Tibial nerve (tissue), 4 donors: ENCODE data around the gene NTRK3. TPM values are rescaled to one million over a fixed set of nuclear protein-coding genes. Genes with fewer than 3 reads are reported as not detected.

Experiments used
- DNase-seq, 2 donors: peaks; one replicate each; pipeline ENCODE4 v3.0.0-alpha.2; 2019; ENCODE audit warnings: low spot score in 2 of 2
- H3K27ac ChIP-seq, 4 donors: fragments of 200-600 bp; sonication (generic) in 3 of 4; one replicate each; pipeline ENCODE4 v1.5.1; 2017 to 2019; ENCODE audit warnings: mild to moderate bottlenecking in 1 of 4
- H3K27me3 ChIP-seq, 2 donors: fragments of 200-600 bp; sonication (generic) in 1 of 2; one replicate each; pipeline versions ENCODE4 v1.5.1 to v1.6.0; 2017 to 2019
- H3K36me3 ChIP-seq, 3 donors: fragments of 200-600 bp; sonication (generic); one replicate each; pipeline ENCODE4 v1.5.1; 2018 to 2019
- H3K4me1 ChIP-seq, 4 donors: fragments of 200-600 bp; sonication (generic) in 3 of 4; one replicate each; pipeline ENCODE4 v1.5.1; 2017 to 2019
- H3K4me3 ChIP-seq, 4 donors: fragments of 200-600 bp; sonication (generic) in 3 of 4; one replicate each; pipeline ENCODE4 v1.5.1; 2017 to 2019; ENCODE audit warnings: mild to moderate bottlenecking in 1 of 4, moderate library complexity in 1 of 4
- H3K9me3 ChIP-seq, 4 donors: fragments of 200-600 bp; sonication (generic) in 3 of 4; one replicate each; pipeline ENCODE4 v1.5.1; 2017 to 2019
- EP300 ChIP-seq, 2 donors: sonication (generic); formaldehyde crosslinking; IDR thresholded peaks; one replicate each; pipeline ENCODE4 v1.6.1; 2017; ENCODE audit warnings: antibody characterized with exemption in 2 of 2, mild to moderate bottlenecking in 1 of 2
- POLR2A ChIP-seq, 2 donors: fragments of 450-650 bp; IDR thresholded peaks; one replicate each; pipeline ENCODE4 v1.6.1; 2017; ENCODE audit warnings: antibody characterized with exemption in 2 of 2, mild to moderate bottlenecking in 2 of 2, moderate library complexity in 2 of 2
- WGBS, 2 donors: methylation state at CpG; one replicate each; pipeline ENCODE4 v1.1.5; 2018; 5-methylcytosine and 5-hydroxymethylcytosine counted together
- total RNA-seq, 4 donors: library from RNA; depleted of rRNA; stranded (reverse); fragments of >200 nt; gene quantifications; one replicate each; pipeline ENCODE4 v1.1.0, GENCODE V29; 2016
- TF ChIP-seq, protein P1 (sequence below), 5 experiments: fragments of 200-600 bp in 3 of 5; fragments of 450-650 bp in 2 of 5; sonication (generic) in 3 of 5; IDR thresholded peaks; one replicate each; pipeline ENCODE4 v1.5.1; 2016 to 2019; ENCODE audit warnings: antibody characterized with exemption in 5 of 5, mild to moderate bottlenecking in 3 of 5, moderate library complexity in 2 of 5

The NTRK3 gene
- total RNA-seq, 4 donors from 2014 or later: 53.4 to 85.9 (median 83.6) TPM

DNA sequence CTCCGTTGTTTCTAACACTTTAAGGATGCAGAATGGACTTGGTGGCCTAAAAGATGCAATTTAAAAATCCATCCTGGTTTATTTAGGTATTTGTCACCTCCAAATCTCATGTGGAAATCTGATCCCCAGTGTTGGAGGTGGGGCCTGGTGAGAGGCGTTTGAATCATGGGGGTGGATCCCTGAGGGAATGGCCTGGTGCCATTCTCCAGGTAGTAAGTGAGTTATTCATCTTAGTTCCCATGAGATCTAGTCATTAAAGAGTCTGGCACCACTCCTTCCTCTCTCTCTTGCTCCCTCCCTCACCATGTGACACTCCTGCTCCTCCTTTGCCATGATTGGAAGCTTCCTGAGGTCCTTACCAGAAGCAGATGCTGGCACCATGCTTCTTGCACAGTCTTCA, 339.1 kb downstream of the NTRK3 start:
- WGBS, 2 donors: 73 to 79% methylated on average over 2 of the region's 2 CpGs

DNA sequence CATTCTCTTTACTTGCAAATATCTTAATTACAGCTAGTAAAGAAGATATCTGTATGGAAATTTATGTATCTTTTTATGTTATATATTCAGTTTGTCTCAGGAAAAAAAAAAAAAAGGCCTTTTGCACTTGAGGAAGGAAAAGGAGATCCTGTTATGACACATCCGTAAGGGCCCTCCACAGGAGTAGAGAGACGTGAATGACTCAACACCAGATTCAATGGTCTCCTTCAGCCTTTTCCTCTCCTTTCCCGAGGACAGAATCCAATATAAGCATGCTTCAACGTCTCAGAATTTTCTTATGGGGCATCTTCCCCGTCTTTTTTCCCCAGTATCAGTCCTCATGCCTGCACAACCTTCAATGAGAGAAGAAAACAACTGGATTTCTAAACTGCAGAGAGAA, 340.3 kb downstream of the NTRK3 start:
- no peaks in the 10 kb centered on the region for H3K36me3 ChIP-seq
- H3K9me3 ChIP-seq: no peaks in the 10 kb centered on the region
- 76 to 81% methylated on average over 5 of the region's 5 CpGs for WGBS, 2 donors
- H3K4me1 ChIP-seq: no peaks in the 10 kb centered on the region
- H3K4me3 ChIP-seq: no peak overlapping the region
- H3K27ac ChIP-seq: no peak overlapping the region
- TF ChIP-seq, protein P1, sequence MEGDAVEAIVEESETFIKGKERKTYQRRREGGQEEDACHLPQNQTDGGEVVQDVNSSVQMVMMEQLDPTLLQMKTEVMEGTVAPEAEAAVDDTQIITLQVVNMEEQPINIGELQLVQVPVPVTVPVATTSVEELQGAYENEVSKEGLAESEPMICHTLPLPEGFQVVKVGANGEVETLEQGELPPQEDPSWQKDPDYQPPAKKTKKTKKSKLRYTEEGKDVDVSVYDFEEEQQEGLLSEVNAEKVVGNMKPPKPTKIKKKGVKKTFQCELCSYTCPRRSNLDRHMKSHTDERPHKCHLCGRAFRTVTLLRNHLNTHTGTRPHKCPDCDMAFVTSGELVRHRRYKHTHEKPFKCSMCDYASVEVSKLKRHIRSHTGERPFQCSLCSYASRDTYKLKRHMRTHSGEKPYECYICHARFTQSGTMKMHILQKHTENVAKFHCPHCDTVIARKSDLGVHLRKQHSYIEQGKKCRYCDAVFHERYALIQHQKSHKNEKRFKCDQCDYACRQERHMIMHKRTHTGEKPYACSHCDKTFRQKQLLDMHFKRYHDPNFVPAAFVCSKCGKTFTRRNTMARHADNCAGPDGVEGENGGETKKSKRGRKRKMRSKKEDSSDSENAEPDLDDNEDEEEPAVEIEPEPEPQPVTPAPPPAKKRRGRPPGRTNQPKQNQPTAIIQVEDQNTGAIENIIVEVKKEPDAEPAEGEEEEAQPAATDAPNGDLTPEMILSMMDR (IDR thresholded peaks at IDR 0.05): no peak
- no peak for TF ChIP-seq POLR2A (IDR thresholded peaks at IDR 0.05)
- TF ChIP-seq EP300 (IDR thresholded peaks at IDR 0.05): no peak
- no peaks in the 10 kb centered on the region for H3K27me3 ChIP-seq
- no peak for DNase-seq

More for the DNA sequence above, 339.1 kb downstream of the NTRK3 start:
- Histone ChIP-seq H3K4me3 (no peak overlapping the region), H3K27me3 (no peaks in the 10 kb centered on the region), H3K27ac (no peak overlapping the region), H3K9me3 (no peaks in the 10 kb centered on the region), H3K36me3 (no peaks in the 10 kb centered on the region), H3K4me1 (no peaks in the 10 kb centered on the region)
- no peak for TF ChIP-seq POLR2A (IDR thresholded peaks at IDR 0.05)
- no peak for TF ChIP-seq EP300 (IDR thresholded peaks at IDR 0.05)
- TF ChIP-seq, protein P1 (IDR thresholded peaks at IDR 0.05): no peak
- no peak for DNase-seq

DNA sequence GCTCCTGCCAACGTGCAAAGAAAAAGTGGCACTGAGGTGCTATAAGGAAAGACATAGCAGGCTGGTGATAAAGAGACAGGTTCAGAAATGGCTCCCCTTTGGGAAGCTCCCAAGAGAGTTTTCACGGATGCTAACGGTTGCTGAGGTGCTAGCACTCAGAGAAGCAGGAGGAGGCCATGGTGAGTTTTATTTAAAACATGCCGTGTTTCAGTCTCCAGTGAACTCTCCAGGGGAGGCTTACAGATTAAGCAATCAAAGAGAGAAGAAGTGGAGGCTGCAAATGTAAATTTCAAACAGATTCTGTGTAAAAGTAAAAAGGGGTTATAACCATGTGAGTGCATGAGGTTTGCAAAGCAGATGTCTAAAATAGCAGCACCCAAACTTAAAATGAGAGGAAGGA, 346.2 kb downstream of the NTRK3 start:
- 72% methylated on average over 4 of the region's 4 CpGs for WGBS, 2 donors
- no peak for DNase-seq

DNA sequence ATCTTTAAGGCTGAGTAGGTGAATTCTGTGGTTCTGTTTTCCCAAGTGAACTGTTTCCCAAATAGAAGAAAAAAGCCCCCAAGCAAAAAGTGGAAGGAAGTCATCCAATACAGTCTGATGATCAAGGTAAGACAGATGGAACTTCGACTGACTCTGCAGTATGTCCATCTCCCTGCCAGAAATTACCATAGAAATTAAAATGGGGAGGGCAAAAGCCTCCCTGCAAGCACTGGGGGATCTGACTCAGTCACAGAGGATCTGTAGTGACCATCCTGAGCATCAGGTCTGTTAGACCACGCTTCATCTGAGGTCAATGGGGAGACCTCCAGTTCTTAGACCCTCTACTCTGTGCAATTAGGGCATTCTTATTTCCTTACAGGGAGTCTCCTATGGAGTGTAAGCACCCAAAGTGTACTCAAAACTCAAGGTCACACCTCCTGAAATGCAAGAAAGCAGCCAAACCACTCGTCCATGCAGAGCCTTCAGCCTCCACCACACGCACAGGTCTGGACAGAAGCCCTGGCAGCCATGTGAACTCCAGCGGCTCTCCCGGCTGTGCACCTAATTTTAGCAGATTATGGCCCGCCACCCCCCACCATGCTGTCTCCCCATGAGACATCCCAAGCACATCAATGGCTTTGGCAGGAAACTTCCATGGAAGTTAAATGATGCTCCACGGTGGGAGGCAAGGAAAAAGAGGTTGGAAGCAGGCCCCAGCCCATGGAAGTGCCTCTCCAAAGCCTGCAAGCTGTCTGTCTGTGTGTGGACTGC, 348.7 kb downstream of the NTRK3 start:
- 77 to 81% methylated on average over 8 of the region's 8 CpGs for WGBS, 2 donors
- Histone ChIP-seq H3K36me3 (no peaks in the 10 kb centered on the region), H3K4me3 (no peak overlapping the region), H3K4me1 (no peaks in the 10 kb centered on the region), H3K27me3 (no peaks in the 10 kb centered on the region), H3K27ac (no peak overlapping the region), H3K9me3 (no peaks in the 10 kb centered on the region)
- no peak for DNase-seq
- TF ChIP-seq, protein P1 (IDR thresholded peaks at IDR 0.05): no peak
- TF ChIP-seq EP300 (IDR thresholded peaks at IDR 0.05) (no peak), POLR2A (IDR thresholded peaks at IDR 0.05) (no peak)

More for the DNA sequence above, 346.2 kb downstream of the NTRK3 start:
- Histone ChIP-seq H3K27me3 (no peaks in the 10 kb centered on the region), H3K4me1 (no peaks in the 10 kb centered on the region), H3K4me3 (no peak overlapping the region), H3K9me3 (no peaks in the 10 kb centered on the region), H3K27ac (no peak overlapping the region), H3K36me3 (no peaks in the 10 kb centered on the region)
- TF ChIP-seq POLR2A (IDR thresholded peaks at IDR 0.05) (no peak), EP300 (IDR thresholded peaks at IDR 0.05) (no peak)
- TF ChIP-seq, protein P1 (IDR thresholded peaks at IDR 0.05): no peak

DNA sequence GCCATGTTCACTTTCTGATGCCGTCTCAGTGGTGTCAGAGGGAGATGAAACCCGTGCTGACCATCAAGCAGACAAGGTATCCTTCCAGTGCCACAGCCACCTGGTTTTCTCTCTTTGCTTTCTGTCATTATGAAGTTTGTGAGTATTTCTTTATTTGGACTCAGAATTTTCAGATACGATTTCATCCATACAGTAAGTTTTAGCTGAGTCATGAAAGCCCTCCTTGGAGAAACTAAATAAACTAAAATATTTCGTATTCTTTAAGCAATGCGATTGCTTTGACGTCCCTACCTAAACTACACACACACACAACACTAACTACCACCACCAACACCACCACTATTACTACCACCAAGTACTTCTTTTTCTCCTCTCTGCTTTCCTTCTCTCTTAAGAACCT, 350.1 kb downstream of the NTRK3 start:
- Histone ChIP-seq H3K9me3 (no peaks in the 10 kb centered on the region), H3K4me1 (no peaks in the 10 kb centered on the region), H3K27ac (no peak overlapping the region), H3K4me3 (no peak overlapping the region), H3K27me3 (no peaks in the 10 kb centered on the region), H3K36me3 (no peaks in the 10 kb centered on the region)
- 85 to 89% methylated on average over 6 of the region's 6 CpGs for WGBS, 2 donors
- DNase-seq: no peak
- TF ChIP-seq, protein P1 (IDR thresholded peaks at IDR 0.05): no peak
- TF ChIP-seq POLR2A (IDR thresholded peaks at IDR 0.05) (no peak), EP300 (IDR thresholded peaks at IDR 0.05) (no peak)
